NK-92 treated with Interleukin-12 subunit alpha and Interleukin-12 subunit beta, amount 100 ng/mL, for 24 hours (cell line): ENCODE data around the gene CREB5.

Experiments
- DNase-seq: peaks from one replicate; lab custom pipeline; 2025; lab: John Stamatoyannopoulos, UW

CREB5 gene

DNA sequence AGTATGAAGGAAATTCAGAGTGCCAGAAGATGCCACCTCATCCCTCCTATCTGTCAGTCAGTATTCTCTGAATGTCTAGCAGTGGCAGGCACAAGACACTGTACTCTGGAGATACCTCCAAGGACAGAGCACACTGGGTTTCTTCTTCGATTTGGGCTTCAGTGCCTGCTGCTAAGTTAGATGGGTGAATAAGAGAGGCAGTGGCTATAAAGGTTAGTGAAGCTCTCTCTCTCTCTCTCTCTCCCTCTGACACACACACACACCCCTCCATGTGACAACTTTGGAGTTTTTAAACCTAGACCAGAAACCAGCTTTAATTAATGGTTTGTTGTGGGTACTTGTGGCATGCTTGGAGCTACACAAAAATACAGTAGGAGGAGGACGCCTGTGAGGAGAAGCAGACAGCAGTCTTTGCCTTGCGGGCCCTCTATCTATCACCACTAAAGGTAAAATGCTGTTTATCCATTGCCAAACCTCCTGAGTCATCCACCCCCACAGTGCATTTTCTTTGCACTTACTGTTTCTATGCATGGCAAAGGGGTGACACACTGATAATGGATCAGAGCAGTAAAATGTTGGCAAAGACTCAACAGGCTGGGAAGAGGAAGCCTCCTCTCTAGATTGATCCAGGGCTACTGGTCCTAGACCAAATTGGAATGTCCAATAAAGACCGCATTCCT, 443.4 kb downstream of the CREB5 start:
- no peak for DNase-seq

DNA sequence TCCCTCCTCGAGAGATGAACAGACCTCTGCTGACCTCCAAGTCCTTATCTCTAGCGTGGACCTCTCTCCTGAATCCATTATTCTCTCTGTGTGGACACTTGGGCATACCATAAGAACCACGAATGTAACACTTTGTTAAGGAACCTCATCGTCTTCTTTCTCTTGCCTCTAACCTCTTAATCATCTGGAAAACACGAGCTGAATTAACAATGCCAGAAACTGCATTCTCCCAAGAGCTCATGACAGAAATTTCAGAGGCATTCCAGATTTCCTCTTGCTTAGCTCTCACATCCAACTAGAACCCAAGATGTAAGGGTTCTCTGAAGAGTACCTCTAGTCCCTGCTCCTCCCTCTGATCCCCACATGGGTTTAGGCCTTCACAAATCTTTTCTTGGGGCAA, 444.3 kb downstream of the CREB5 start:
- DNase-seq = no peak

DNA sequence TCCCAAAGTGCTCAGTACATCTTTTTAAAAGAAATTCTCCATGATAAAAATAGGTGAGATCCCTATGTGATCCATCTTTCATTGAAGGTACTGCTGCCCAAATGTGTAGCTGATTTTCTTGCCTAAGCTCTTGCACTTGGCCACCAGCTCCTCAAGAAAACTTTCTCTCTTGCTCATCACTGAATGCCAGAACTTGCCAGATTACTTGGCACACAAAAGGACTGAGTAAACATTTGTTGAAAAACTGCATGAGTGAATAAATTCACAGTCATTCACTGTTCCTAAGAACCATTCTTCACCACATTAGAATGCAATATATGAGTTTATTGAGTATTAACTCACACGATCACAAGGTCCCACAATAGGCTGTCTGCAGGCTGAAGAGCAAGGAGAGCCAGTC, 445.9 kb downstream of the CREB5 start:
- no peak for DNase-seq

DNA sequence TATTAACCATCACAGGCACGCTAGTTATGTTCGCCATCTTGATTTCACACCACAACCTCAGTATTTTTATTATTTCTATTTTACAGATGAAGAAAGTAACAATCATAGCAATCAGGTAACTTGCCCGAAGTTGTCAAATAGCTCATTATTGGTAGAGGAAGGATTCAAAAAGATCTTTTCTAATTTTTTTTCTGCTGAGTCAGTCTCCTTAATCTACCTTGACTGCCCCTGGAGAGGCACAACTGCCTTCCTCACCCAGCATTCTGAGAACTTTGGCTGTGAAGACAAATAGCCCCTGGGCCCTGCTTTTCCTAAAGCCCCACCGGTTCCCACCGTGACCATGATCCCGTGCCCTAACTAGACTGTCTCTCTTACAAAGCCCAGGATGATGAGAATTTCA, 446.6 kb downstream of the CREB5 start:
- DNase-seq = no peak

DNA sequence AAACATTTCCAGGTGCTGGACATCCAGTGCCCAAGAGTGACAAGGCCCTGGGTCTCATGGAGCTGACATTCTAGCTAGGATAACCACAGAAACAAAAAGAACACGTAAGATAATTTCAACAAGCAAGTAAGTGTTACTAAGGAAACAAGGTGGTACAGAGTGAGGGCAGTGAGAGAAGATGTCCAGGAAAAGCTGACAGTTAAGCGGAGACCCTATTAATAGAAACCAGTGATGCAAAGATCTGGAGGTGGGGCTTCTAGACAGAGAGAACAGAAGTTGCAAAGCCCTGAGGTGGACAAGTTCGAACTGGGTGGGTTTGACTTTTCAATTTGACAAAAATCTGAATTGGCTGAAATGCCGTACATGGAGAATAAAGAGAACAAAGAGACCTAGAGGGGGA, 449.5 kb downstream of the CREB5 start:
- no peak for DNase-seq

DNA sequence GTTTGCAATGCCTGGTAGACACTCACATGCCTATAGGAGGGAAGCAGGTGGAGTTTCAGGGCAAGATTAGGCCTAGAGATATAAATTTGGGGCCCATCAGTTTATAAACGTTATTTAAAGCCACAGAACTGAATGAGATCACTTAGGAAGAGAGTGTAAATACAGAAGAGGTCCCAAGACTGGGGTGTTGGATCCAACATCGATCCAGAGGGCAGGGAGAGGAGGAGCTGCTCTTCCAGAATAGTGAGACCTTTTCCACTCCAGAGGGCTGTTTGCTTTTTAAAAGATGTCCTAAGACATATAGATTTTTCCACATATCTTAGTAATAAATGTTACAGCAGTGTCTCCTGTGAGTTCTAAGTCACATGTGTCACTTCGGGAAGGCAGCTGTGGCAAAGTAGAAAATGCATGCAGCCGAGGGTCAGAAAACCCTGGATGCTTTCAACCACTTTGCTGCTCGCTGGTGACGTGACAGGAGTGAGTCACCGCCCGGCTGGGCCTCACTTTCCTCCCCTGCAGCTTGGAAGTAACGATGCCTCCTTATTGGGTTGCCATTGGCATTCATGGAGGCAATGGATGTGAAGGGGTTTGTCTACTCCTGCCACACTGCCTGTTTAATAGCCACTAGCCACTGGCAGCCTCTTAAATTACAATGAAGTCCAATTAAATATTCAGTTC, 450.4 kb downstream of the CREB5 start:
- DNase-seq = no peak

DNA sequence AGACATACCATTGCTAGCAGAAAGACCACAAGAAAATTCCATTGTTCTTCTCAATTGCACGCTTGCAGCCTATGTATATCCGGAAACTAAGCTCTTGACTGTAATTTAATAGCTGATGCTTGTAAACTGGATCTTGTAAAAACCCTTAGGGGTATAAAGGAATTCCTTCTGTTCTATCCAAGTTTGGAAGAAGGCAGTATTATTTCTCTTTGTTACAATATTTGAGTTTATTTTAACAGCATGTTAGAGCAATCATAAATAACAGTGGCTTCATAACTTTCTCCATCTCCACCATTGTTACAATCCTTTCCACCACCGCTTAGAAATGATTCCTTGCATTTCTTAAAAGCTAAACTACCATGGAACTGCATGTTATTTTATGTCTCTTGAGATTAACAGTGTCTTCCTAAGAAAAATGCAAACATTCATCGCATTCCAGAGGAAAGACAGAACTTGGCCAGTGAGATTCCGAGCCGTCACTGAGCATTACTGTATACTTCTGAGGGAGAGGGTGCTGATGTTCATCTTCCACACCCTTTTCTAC, 453.4 kb downstream of the CREB5 start:
- no peak for DNase-seq

DNA sequence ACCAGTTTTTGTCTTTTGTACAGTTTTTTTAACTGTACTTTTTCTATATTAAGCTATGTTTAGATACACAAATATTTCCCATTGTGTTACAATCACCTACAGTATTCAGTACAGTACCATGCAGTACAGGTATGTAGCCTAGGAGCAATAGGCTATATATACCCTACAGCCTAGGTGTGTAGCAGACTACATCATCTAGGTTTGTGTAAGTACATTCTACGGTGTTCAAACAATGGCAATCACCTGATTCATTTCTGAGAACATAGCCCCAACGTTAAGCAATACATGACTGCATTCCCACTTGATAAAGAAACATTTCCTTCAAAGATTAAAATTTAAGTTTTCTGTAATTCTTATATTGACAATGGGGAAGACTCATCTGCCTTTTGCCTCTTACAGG, 456.4 kb downstream of the CREB5 start:
- DNase-seq = no peak

DNA sequence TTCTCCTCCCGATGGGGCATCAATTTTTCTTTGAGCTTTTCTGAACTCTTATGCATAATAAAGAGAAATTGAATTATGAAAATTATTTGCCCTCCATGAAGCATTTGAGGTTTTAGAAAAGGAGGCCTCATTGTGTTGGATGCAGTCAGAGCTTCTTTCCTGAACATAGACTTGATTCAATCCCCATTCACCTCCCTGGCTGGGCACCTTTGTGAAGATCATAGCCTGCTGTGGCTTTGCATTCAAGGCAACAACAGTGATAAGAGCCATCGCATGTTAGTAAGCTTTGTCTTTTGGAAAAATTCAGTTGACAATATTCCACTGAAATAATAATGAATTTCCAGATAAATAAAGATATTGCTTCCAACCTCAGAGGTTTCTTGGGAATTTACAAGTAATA, 458.8 kb downstream of the CREB5 start:
- DNase-seq = no peak

DNA sequence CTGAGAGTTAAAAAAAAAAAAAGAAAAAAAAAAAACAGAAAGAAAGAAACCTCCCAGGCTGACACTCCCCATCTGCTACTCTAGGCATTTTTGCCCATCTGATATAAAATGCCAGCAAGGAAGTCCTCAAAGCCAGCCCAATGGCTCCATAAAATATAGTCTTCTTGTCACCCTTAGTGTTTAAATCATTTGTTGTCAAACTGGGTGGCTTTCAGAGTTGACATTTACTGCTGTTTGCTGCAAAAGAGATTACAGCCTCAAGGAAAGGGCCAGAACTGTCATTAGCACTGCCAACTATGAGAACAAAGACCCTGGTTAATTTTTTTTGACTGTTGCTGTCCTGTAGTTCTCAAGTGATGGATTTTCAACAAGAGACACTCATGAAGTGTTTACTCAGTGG, 459.3 kb downstream of the CREB5 start:
- no peak for DNase-seq

DNA sequence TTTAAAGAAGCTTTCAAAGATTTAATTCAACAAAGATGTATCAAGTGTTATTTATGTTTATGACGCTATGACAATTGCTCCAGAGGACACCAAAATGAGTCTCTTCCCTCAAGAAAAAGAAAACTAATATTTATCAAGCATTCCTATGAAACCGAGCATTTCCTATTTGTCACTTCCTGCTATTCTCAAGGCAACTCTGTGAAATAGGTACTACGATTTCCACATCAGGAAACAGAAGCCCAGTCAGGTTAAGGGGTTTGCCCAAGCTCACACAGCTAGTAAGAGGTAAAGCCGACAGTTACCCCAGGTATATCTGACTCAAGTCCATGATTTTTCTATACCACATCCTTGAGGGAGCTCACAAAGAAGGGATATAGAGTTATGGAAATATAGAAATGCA, 459.9 kb downstream of the CREB5 start:
- no peak for DNase-seq

DNA sequence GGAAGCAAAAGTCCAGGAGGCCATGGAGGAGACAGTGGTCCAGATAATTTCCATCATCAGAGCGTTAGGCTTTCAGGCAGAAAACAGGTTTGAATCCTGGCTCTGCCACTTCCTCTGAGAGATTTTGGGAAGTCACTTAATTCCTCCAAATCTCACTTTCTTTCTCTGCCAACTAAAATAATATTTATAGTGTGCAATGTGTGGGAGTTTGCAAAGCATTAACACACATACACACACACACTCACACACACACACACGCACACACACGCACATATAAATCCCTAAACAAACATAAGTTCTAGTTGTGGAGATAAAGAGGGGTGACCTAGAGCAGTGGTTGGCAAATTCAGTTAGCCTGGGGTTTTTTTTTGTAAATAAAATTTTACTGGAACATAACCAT, 461.0 kb downstream of the CREB5 start:
- no peak for DNase-seq

DNA sequence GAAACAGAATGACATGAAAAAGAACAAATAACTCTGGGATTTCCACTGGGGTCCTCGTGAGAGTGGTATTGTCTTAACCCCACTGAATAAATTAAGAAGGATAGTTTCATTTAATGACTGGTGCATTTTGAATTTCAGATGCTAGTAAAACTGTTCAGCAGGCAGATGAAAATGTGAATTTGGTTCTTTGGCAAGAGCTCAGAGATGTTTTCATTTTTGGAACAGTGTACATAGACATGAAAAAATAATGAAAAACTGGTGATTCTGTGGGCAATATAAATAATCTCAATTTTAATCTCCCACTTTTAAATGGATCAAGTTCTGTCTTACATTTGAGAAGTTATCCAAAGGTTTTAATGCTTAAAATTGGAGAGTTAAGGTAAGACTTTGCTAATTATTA, 461.7 kb downstream of the CREB5 start:
- DNase-seq = no peak
